ENCODE results near the gene GPX6. TPM values are rescaled to one million over a fixed set of nuclear protein-coding genes. Genes with fewer than 3 reads are reported as not detected.

GPX6 gene
- total and polyA plus RNA-seq, 2 of the 13 experiments (the other 11 are each of a cell fraction or from before 2014, with no cell fraction given), result not detected

DNA sequence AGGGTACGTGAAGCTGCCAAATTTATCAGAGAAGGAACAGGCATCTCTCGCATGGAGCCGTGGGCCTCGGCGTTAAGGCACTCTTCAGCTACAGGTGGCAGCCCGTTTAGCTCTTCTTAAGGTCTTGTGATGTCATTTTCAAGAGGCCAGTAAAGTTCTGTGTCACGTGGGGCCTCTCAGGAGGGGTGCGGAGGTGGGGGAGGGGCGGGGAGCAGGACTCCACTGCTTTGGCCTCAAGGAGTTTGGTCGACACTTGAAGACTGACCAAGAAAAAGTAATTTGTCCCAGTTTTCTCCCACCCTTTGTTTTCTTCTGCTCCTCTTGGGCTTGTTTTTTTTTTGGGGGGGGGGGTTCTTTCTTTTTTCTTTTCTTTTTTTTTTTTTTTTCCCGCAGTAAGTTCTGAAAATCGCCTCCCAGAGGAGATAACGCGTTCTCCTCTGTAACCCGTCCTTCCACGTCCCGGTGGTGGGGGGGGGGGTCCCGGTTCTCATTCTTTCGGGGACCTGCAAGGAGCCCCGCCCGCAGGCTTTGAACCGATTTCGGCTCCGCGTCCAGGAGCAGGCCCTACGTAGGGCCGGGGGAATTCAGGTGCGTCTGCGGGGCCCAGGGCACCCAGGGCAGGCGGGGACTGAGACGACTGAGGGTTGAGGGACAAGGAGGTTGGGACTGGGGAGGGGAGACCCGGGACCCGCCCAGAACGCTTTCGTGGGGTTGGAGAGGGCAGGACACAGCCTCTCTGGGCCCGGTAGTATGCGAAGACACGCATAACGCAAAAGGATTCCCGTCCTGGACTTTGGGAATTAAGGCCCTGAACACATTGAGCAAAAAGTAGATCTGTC, 26.0 kb downstream of the GPX6 start:
- in situ Hi-C loops (cut with HindIII; ENCODE audit: extremely low pct_ligation_motif_present, low pct_unique_long_range_greater_than_20kb), result no loop called here
- Histone ChIP-seq H3K27me3 (ENCODE audit: control insufficient read depth in 1 of 2, insufficient read depth in 2 of 2, low read length in 2 of 2) (peaks cover 0 to 5% of the 10 kb centered on the region in 2 experiments; a peak in 1 of 5 replicates), H3K4me3 (replicated peaks in 1 of 3; ENCODE audit: insufficient read depth in 1 of 3, low read depth in 2 of 3, low read length in 3 of 3) (peak overlapping the region; percentile 67 to 80 (median 75)), H2AFZ (ENCODE audit: low read length) (peak overlapping the region; percentile 66), H3K9ac (ENCODE audit: insufficient read depth, low read depth, low read length) (peak overlapping the region; percentile 48; the same call in 1 of the 2 replicates), H3K27ac (ENCODE audit: extremely low read length, insufficient read depth, low read length) (no peak overlapping the region), H4K20me1 (ENCODE audit: insufficient read depth, low read length) (no peaks in the 10 kb centered on the region), H3K9me3 (ENCODE audit: low read length) (no peaks in the 10 kb centered on the region), H3K4me2 (ENCODE audit: low read depth, low read length) (peak overlapping the region; percentile 89), H3K36me3 (replicated peaks in 1 of 2; ENCODE audit: control insufficient read depth in 1 of 2, insufficient read depth in 2 of 2, low read length in 2 of 2) (no peaks in the 10 kb centered on the region), H3K4me1 (ENCODE audit: insufficient read depth, low read length) (peaks cover 14% of the 10 kb centered on the region; the same call in 1 of the 2 replicates), H3K79me2 (ENCODE audit: insufficient read depth, low read length) (no peaks in the 10 kb centered on the region)
- FAIRE-seq (no peak), DNase-seq (ENCODE audit: low spot score) (peak; percentile 32), ATAC-seq (peak; percentile 85)
- ChIA-PET POLR2A (interaction anchor here (0.6 to 2.3 kb wide), 4 partner anchors 15 to 154 kb away, joined by 3 to 7 read pairs (median 5); partner anchors contain the start of gene ZSCAN31), CTCF (ENCODE audit: low intra/inter-chr PET ratio, low total read pairs) (no interaction called here)
- under 1% methylated on average over 35 of the region's 40 CpGs for WGBS (ENCODE audit: low lambda C conversion rate)
- no TSS peak for BruUV-seq (replicated peaks)
- intact Hi-C loops (cut with micrococcal nuclease; ENCODE audit: unreplicated experiment), result no loop called here
- TF ChIP-seq, protein P1, sequence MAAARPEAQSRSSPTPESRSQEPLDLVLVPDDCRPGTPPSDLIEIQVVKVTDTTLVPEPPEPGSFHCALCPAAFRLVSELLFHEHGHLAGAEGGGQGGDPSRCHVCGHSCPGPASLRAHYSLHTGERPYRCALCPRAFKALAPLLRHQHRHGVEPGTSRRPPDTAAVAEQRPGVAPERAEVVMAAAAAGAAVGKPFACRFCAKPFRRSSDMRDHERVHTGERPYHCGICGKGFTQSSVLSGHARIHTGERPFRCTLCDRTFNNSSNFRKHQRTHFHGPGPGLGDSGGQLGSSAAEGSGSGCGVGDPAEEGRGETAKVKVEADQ (CRISPR knock-in tag; IDR thresholded peaks at IDR 0.05; ENCODE audit: borderline replicate concordance), result no peak
- TF ChIP-seq, protein P2, sequence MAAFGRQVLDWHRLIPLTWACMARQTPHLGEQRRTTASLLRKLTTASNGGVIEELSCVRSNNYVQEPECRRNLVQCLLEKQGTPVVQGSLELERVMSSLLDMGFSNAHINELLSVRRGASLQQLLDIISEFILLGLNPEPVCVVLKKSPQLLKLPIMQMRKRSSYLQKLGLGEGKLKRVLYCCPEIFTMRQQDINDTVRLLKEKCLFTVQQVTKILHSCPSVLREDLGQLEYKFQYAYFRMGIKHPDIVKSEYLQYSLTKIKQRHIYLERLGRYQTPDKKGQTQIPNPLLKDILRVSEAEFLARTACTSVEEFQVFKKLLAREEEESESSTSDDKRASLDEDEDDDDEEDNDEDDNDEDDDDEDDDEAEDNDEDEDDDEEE (CRISPR knock-in tag; IDR thresholded peaks at IDR 0.05), result no peak
- no peak for TF ChIP-seq ZBTB7A (CRISPR knock-in tag; IDR thresholded peaks at IDR 0.05)
- no peak for TF ChIP-seq CENPT (CRISPR knock-in tag; IDR thresholded peaks at IDR 0.05; ENCODE audit: low read depth)
- TF ChIP-seq ZNF383 (CRISPR knock-in tag; IDR thresholded peaks at IDR 0.05; ENCODE audit: borderline replicate concordance), result no peak
- no peak for TF ChIP-seq CENPBD1 (CRISPR knock-in tag; IDR thresholded peaks at IDR 0.05; ENCODE audit: borderline replicate concordance, low read depth)
- no peak for TF ChIP-seq MAFF (IDR thresholded peaks at IDR 0.05; ENCODE audit: low read depth, low read length)
- TF ChIP-seq PCBP2 (optimal IDR thresholded peaks at IDR 0.05; ENCODE audit: low read depth, low read length, poor library complexity, severe bottlenecking), result peak; percentile 68
- TF ChIP-seq ZNF282 (IDR thresholded peaks at IDR 0.05; ENCODE audit: partially characterized antibody), result no peak
- no peak for TF ChIP-seq POLR2AphosphoS2 (IDR thresholded peaks at IDR 0.05; ENCODE audit: low read depth, low read length)
- no peak for TF ChIP-seq ATAD3A (CRISPR knock-in tag; IDR thresholded peaks at IDR 0.05)
- 0 out of 2 replicates have a peak, but pooled peaks have one; percentile 28 for TF ChIP-seq ZMYM4 (CRISPR knock-in tag; IDR thresholded peaks at IDR 0.05)
- TF ChIP-seq DDIT3 (CRISPR knock-in tag; IDR thresholded peaks at IDR 0.05), result no peak
- TF ChIP-seq, protein P3, sequence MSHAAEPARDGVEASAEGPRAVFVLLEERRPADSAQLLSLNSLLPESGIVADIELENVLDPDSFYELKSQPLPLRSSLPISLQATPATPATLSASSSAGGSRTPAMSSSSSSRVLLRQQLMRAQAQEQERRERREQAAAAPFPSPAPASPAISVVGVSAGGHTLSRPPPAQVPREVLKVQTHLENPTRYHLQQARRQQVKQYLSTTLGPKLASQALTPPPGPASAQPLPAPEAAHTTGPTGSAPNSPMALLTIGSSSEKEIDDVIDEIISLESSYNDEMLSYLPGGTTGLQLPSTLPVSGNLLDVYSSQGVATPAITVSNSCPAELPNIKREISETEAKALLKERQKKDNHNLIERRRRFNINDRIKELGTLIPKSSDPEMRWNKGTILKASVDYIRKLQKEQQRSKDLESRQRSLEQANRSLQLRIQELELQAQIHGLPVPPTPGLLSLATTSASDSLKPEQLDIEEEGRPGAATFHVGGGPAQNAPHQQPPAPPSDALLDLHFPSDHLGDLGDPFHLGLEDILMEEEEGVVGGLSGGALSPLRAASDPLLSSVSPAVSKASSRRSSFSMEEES (CRISPR knock-in tag; IDR thresholded peaks at IDR 0.05), result no peak
- no peak for TF ChIP-seq GFI1 (CRISPR knock-in tag; IDR thresholded peaks at IDR 0.05; ENCODE audit: borderline replicate concordance)
- no peak for TF ChIP-seq ZNF629 (CRISPR knock-in tag; conservative IDR thresholded peaks at IDR 0.05)
- TF ChIP-seq ZNF740 (CRISPR knock-in tag; IDR thresholded peaks at IDR 0.05), result peak; percentile 70
- TF ChIP-seq MED1 (CRISPR knock-in tag; IDR thresholded peaks at IDR 0.05), result peak; percentile 24; the same call in 1 of the 2 replicates
